A549 (cell line): ENCODE results near the gene CUL3.

ENCODE experiments used
- CTCF ChIP-seq: fragments of >200 bp; sonication (Bioruptor Twin); formaldehyde crosslinking; IDR thresholded peaks from 3 replicates; pipeline ENCODE4 v1.5.1; 2016
- EP300 ChIP-seq, 2 experiments: fragments of >200 bp; sonication (Bioruptor Twin); formaldehyde crosslinking; IDR thresholded peaks; 2 replicates in 1 of 2; 3 replicates in 1 of 2; pipeline ENCODE4 v1.6.1; 2016 to 2017
- HDAC2 ChIP-seq: fragments of 200-600 bp; sonication (generic); IDR thresholded peaks from 2 replicates; pipeline ENCODE4 v1.6.1; 2016
- MYC ChIP-seq: IDR thresholded peaks from 2 replicates; pipeline ENCODE4 v1.6.1; 2012; ENCODE audit warnings: mild to moderate bottlenecking, inconsistent platforms, low read length, improper control_type of control experiment, borderline replicate concordance
- PHF8 ChIP-seq: fragments of 200-600 bp; sonication (generic); IDR thresholded peaks from 2 replicates; pipeline ENCODE4 v1.6.1; 2016; ENCODE audit warnings: low read depth, mild to moderate bottlenecking, antibody characterized with exemption, moderate library complexity, borderline replicate concordance
- ZFP36 ChIP-seq: fragments of 450-650 bp; IDR thresholded peaks from 2 replicates; pipeline ENCODE4 v1.6.1; 2014; ENCODE audit warnings: borderline replicate concordance; ENCODE audit not compliant: partially characterized antibody

GRCh38 chr2:224528171-224528570 lies 57.0 kb downstream of the CUL3 start:
- TF ChIP-seq HDAC2 (no peak), MYC (no peak), EP300 (IDR thresholded peaks at IDR 0.05) (no peak), CTCF (no peak), PHF8 (no peak), ZFP36 (no peak)
